ENCODE measurements around the gene GRK6. TPM values are rescaled to one million over a fixed set of nuclear protein-coding genes. Genes with fewer than 3 reads are reported as not detected.

GRK6 gene
- total and polyA plus RNA-seq, 9 of the 15 experiments (the other 6 are each of a cell fraction or from before 2014, with no cell fraction given): 0.63 to 122 (median 44.5) TPM

DNA sequence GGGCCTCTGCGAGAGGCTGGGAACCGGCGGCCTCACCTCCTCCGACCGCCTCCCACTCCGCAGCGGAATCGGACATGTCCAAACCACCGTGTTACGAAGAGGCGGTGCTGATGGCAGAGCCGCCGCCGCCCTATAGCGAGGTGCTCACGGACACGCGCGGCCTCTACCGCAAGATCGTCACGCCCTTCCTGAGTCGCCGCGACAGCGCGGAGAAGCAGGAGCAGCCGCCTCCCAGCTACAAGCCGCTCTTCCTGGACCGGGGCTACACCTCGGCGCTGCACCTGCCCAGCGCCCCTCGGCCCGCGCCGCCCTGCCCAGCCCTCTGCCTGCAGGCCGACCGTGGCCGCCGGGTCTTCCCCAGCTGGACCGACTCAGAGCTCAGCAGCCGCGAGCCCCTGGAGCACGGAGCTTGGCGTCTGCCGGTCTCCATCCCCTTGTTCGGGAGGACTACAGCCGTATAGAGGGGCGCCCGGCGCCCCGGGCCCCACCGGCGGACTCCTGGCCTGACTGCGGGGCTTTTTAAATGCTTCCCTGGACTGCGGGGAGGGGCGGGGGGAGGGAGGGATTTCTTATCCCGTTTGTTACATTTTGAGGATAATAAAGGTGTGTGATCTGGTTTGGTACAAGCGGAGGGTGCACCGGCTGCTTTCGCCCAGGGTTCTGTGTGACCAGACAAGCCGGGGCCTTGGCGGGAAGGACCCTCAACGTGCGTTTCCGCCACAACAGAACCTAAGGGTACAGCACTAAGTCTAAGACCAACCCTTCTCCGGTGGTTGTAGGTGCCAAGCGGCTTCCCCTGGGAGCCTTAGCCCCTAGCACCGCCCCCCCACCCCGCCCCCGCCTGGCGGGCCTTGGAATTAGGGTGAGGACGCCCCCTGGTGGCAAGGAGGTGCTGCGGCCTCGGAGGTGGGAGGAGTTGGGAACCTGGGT, 29.4 kb downstream of the GRK6 start (continued):
- TF ChIP-seq HMG20B (CRISPR knock-in tag; IDR thresholded peaks at IDR 0.05): no peak
- TF ChIP-seq ELF2 (CRISPR knock-in tag; IDR thresholded peaks at IDR 0.05): no peak
- TF ChIP-seq, protein P1, sequence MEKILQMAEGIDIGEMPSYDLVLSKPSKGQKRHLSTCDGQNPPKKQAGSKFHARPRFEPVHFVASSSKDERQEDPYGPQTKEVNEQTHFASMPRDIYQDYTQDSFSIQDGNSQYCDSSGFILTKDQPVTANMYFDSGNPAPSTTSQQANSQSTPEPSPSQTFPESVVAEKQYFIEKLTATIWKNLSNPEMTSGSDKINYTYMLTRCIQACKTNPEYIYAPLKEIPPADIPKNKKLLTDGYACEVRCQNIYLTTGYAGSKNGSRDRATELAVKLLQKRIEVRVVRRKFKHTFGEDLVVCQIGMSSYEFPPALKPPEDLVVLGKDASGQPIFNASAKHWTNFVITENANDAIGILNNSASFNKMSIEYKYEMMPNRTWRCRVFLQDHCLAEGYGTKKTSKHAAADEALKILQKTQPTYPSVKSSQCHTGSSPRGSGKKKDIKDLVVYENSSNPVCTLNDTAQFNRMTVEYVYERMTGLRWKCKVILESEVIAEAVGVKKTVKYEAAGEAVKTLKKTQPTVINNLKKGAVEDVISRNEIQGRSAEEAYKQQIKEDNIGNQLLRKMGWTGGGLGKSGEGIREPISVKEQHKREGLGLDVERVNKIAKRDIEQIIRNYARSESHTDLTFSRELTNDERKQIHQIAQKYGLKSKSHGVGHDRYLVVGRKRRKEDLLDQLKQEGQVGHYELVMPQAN (IDR thresholded peaks at IDR 0.05; ENCODE audit: borderline replicate concordance): 0 out of 2 replicates have a peak, but pooled peaks have one; percentile 28
- TF ChIP-seq, protein P2, sequence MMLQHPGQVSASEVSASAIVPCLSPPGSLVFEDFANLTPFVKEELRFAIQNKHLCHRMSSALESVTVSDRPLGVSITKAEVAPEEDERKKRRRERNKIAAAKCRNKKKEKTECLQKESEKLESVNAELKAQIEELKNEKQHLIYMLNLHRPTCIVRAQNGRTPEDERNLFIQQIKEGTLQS (IDR thresholded peaks at IDR 0.05): no peak
- TF ChIP-seq, protein P2 (CRISPR knock-in tag; conservative IDR thresholded peaks at IDR 0.05): no peak
- no peak for TF ChIP-seq ZBTB12 (CRISPR knock-in tag; IDR thresholded peaks at IDR 0.05)
- no peak for TF ChIP-seq IFI16 (CRISPR knock-in tag; IDR thresholded peaks at IDR 0.05)
- TF ChIP-seq RBM22 (IDR thresholded peaks at IDR 0.05; ENCODE audit: low read depth, low read length, poor library complexity, severe bottlenecking): peak; percentile 2
- TF ChIP-seq, protein P3, sequence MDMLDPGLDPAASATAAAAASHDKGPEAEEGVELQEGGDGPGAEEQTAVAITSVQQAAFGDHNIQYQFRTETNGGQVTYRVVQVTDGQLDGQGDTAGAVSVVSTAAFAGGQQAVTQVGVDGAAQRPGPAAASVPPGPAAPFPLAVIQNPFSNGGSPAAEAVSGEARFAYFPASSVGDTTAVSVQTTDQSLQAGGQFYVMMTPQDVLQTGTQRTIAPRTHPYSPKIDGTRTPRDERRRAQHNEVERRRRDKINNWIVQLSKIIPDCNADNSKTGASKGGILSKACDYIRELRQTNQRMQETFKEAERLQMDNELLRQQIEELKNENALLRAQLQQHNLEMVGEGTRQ (CRISPR knock-in tag; IDR thresholded peaks at IDR 0.05): no peak
- TF ChIP-seq SMAD2 (IDR thresholded peaks at IDR 0.05; ENCODE audit: low read depth, low read length): no peak
- no peak for TF ChIP-seq NFYB (IDR thresholded peaks at IDR 0.05; ENCODE audit: extremely low read depth, insufficient read length)
- TF ChIP-seq HNRNPLL (IDR thresholded peaks at IDR 0.05; ENCODE audit: low read depth, low read length, poor library complexity, severe bottlenecking): no peak
- TF ChIP-seq JUND (IDR thresholded peaks at IDR 0.05; ENCODE audit: borderline replicate concordance, low read depth, low read length): peak; percentile 11; the same call in 1 of the 2 replicates
- 0 out of 3 replicates have a peak, but pooled peaks have one; percentile 1 for TF ChIP-seq JUND (tag; IDR thresholded peaks at IDR 0.05; ENCODE audit: borderline replicate concordance, low read depth, low read length)
- TF ChIP-seq SAP30 (IDR thresholded peaks at IDR 0.05; ENCODE audit: borderline replicate concordance, insufficient read depth, low read depth, low read length, poor library complexity, severe bottlenecking): peak; percentile 15
- TF ChIP-seq ZNF551 (CRISPR knock-in tag; IDR thresholded peaks at IDR 0.05): no peak
- TF ChIP-seq ZSCAN32 (CRISPR knock-in tag; IDR thresholded peaks at IDR 0.05): no peak
- no peak for TF ChIP-seq ZBTB8A (IDR thresholded peaks at IDR 0.05; ENCODE audit: partially characterized antibody)
- peak; percentile 76 for TF ChIP-seq GABPA (tag; conservative IDR thresholded peaks at IDR 0.05; ENCODE audit: low read depth)
- no peak for TF ChIP-seq ZNF695 (CRISPR knock-in tag; IDR thresholded peaks at IDR 0.05)
- no peak for TF ChIP-seq PTBP1 (IDR thresholded peaks at IDR 0.05; ENCODE audit: low read depth, low read length)
- no peak for TF ChIP-seq CREBBP (IDR thresholded peaks at IDR 0.05; ENCODE audit: low read depth, low read length)
- no peak for TF ChIP-seq MCM5 (IDR thresholded peaks at IDR 0.05; ENCODE audit: low read depth)

Data from K562 (cell line).